ENCODE data around the gene PAAF1. TPM values are rescaled to one million over a fixed set of nuclear protein-coding genes. Genes with fewer than 3 reads are reported as not detected.

Gene PAAF1
- total and polyA plus RNA-seq, 7 donors: 10.9 to 20.7 (median 16.7) TPM

GRCh38 chr11:73839123-73839457, 37.7 kb upstream of the PAAF1 start:
- no peak for DNase-seq
- Histone ChIP-seq H3K36me3 (peaks cover 0 to 12% (median 5%) of the 10 kb centered on the region in 4 donors), H3K4me3 (no peak overlapping the region), H3K27ac (no peak overlapping the region), H3K9me3 (no peaks in the 10 kb centered on the region), H3K4me1 (no peaks in the 10 kb centered on the region), H3K27me3 (no peaks in the 10 kb centered on the region)
- TF ChIP-seq EP300 (IDR thresholded peaks at IDR 0.05) (no peak), POLR2AphosphoS5 (IDR thresholded peaks at IDR 0.05) (no peak), CTCF (IDR thresholded peaks at IDR 0.05) (no peak), POLR2A (IDR thresholded peaks at IDR 0.05) (no peak)
- intact Hi-C loops (cut with DNase I): no loop called here

- peaks cover 0 to 15% (median 0%) of the 10 kb centered on the region in 4 donors for H3K36me3 ChIP-seq
- H3K4me3 ChIP-seq: no peak overlapping the region
- 89 to 97% methylated on average over 3 of the region's 3 CpGs for WGBS, 2 donors
- no peaks in the 10 kb centered on the region for H3K4me1 ChIP-seq
- no peak for DNase-seq
- no peaks in the 10 kb centered on the region for H3K9me3 ChIP-seq
- no peak overlapping the region for H3K27ac ChIP-seq
- intact Hi-C loops (cut with DNase I): no loop called here
- TF ChIP-seq CTCF (IDR thresholded peaks at IDR 0.05) (no peak), EP300 (IDR thresholded peaks at IDR 0.05) (no peak), POLR2AphosphoS5 (IDR thresholded peaks at IDR 0.05) (no peak)
- no peaks in the 10 kb centered on the region for H3K27me3 ChIP-seq
Measured at GRCh38 chr11:73851046-73851764, 25.6 kb upstream of the PAAF1 start.

GRCh38 chr11:73852049-73852448, 24.8 kb upstream of the PAAF1 start:
- no peaks in the 10 kb centered on the region for H3K9me3 ChIP-seq
- H3K4me1 ChIP-seq: no peaks in the 10 kb centered on the region
- no peaks in the 10 kb centered on the region for H3K27me3 ChIP-seq
- 91 to 97% methylated on average over 3 of the region's 3 CpGs for WGBS, 2 donors
- DNase-seq: no peak
- TF ChIP-seq POLR2A (IDR thresholded peaks at IDR 0.05) (no peak), POLR2AphosphoS5 (IDR thresholded peaks at IDR 0.05) (no peak), CTCF (IDR thresholded peaks at IDR 0.05) (no peak), EP300 (IDR thresholded peaks at IDR 0.05) (no peak)
- H3K27ac ChIP-seq: no peak overlapping the region
- H3K4me3 ChIP-seq: no peak overlapping the region
- intact Hi-C loops (cut with DNase I): no loop called here
- H3K36me3 ChIP-seq: peaks cover 0 to 11% (median 0%) of the 10 kb centered on the region in 4 donors

GRCh38 chr11:73854680-73855079, 22.1 kb upstream of the PAAF1 start:
- no peak overlapping the region for H3K4me3 ChIP-seq
- WGBS, 2 donors: 92 to 94% methylated on average over 1 of the region's 1 CpG
- peaks cover 0 to 12% (median 0%) of the 10 kb centered on the region in 4 donors for H3K36me3 ChIP-seq
- TF ChIP-seq CTCF (IDR thresholded peaks at IDR 0.05) (no peak), POLR2A (IDR thresholded peaks at IDR 0.05) (no peak), EP300 (IDR thresholded peaks at IDR 0.05) (no peak), POLR2AphosphoS5 (IDR thresholded peaks at IDR 0.05) (no peak)
- no peaks in the 10 kb centered on the region for H3K9me3 ChIP-seq
- no peak overlapping the region for H3K27ac ChIP-seq
- no peaks in the 10 kb centered on the region for H3K27me3 ChIP-seq
- no peak for DNase-seq
- intact Hi-C loops (cut with DNase I): no loop called here
- no peaks in the 10 kb centered on the region for H3K4me1 ChIP-seq

Measured in sigmoid colon (tissue), 7 donors.